GM12892 (cell line): ENCODE data around the gene KMT2B.

Experiments
- POLR2A ChIP-seq: IDR thresholded peaks from 2 replicates; pipeline ENCODE4 v1.6.1; 2011; ENCODE audit warnings: low read depth, low read length, control low read depth
- POLR2AphosphoS5 ChIP-seq: IDR thresholded peaks from 2 replicates; pipeline ENCODE4 v1.6.1; 2011; ENCODE audit warnings: low read depth, low read length, control low read depth

DNA sequence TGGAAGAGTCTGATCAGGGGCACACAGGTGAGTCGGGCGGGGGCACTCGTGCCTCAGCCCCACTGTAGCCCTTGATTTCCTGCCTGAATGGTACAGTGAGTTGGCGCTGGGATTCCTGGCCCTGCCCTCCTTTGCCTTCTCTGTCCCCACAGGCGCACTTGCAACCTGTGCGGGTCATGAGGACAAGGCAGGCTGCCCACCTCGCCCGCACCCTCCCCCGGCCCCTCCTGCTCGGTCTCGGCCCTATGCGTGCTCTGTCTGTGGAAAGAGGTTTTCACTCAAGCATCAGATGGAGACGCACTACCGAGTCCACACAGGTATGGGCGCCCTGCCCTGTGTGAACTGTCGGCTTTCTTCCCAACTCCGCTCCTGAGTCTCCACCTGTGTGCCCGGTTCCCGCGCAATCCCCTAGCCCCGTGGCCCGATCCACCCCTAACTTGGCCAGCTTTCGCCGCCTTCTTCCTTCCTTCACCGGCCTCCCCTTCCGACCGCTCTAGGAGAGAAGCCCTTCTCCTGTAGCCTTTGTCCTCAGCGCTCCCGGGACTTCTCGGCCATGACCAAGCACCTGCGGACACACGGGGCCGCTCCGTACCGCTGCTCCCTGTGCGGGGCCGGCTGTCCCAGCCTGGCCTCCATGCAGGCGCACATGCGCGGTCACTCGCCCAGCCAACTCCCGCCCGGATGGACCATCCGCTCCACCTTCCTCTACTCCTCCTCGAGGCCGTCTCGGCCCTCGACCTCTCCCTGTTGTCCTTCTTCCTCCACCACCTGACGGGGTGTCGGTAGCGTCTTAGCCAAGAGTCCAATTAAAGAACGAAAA is 1.6 kb upstream of the KMT2B start:
- TF ChIP-seq POLR2AphosphoS5 (no peak), POLR2A (peak; percentile 34)
